ENCODE measurements around the gene PPM1N. TPM values are rescaled to one million over a fixed set of nuclear protein-coding genes. Genes with fewer than 3 reads are reported as not detected.

PPM1N gene
- total RNA-seq, 4 donors from 2014 or later = 1.5 to 1.7 TPM; not detected in 2

GRCh38 chr19:45547211-45547770 lies 49.0 kb downstream of the PPM1N start:
- DNase-seq = no peak
- no peaks in the 10 kb centered on the region for H3K36me3 ChIP-seq
- no peaks in the 10 kb centered on the region for H3K4me1 ChIP-seq
- TF ChIP-seq POLR2A (IDR thresholded peaks at IDR 0.05) (no peak), CTCF (IDR thresholded peaks at IDR 0.05) (no peak)
- H3K9me3 ChIP-seq = no peaks in the 10 kb centered on the region
- H3K4me3 ChIP-seq = no peak overlapping the region
- H3K27ac ChIP-seq = peak overlapping the region in 1 of 4 donors; percentile 52
- H3K27me3 ChIP-seq = no peaks in the 10 kb centered on the region

- H3K36me3 ChIP-seq = peaks cover 0 to 7% (median 0%) of the 10 kb centered on the region in 3 donors
- DNase-seq = peak in 2 of 3 donors; percentile 63 to 67
- no peak overlapping the region for H3K4me3 ChIP-seq
- TF ChIP-seq POLR2A (IDR thresholded peaks at IDR 0.05) (no peak), CTCF (IDR thresholded peaks at IDR 0.05) (no peak)
- peak overlapping the region in 1 of 4 donors; percentile 7 for H3K27ac ChIP-seq
- no peaks in the 10 kb centered on the region for H3K27me3 ChIP-seq
- no peaks in the 10 kb centered on the region for H3K9me3 ChIP-seq
- H3K4me1 ChIP-seq = no peaks in the 10 kb centered on the region
Observed at GRCh38 chr19:45547965-45548609, 49.8 kb downstream of the PPM1N start.

Other genes with a start within 250 kb of the PPM1N start
- 10 to 100 TPM in 3 of 4 donors, 1 to 10 TPM in 1; 8.1 to 63.5 (median 23.4) TPM for gene MARK4, start 247.2 kb upstream of the PPM1N start, total RNA-seq
- not detected for gene CKM, start 175.6 kb upstream of the PPM1N start, total RNA-seq
- gene KLC3, start 157.7 kb upstream of the PPM1N start, total RNA-seq = not detected
- 10 to 100 TPM; 12.3 to 23.9 (median 14.3) TPM for gene ERCC2, start 127.9 kb upstream of the PPM1N start, total RNA-seq
- 10 to 100 TPM; 16.5 to 53.9 (median 36.2) TPM for gene PPP1R13L, start 93.4 kb upstream of the PPM1N start, total RNA-seq
- gene POLR1G, start 91.8 kb upstream of the PPM1N start, total RNA-seq = 10 to 100 TPM in 1 of 4 donors, 1 to 10 TPM in 2, under 1 TPM in 1; 0.88 to 10.7 (median 2.5) TPM
- 10 to 100 TPM; 39.9 to 69.3 (median 52.5) TPM for gene ERCC1, start 74.5 kb upstream of the PPM1N start, total RNA-seq
- gene FOSB, start 30.4 kb upstream of the PPM1N start, total RNA-seq = 10 to 100 TPM in 2 of 4 donors, 1 to 10 TPM in 1, under 1 TPM in 1; 0.85 to 56.1 (median 9.6) TPM
- gene RTN2, start 1.4 kb upstream of the PPM1N start, total RNA-seq = 10 to 100 TPM in 1 of 4 donors, 1 to 10 TPM in 2, under 1 TPM in 1; 0.53 to 42.1 (median 4.3) TPM
- gene VASP, start 9.0 kb downstream of the PPM1N start, total RNA-seq = 100 to 1,000 TPM in 3 of 4 donors, 10 to 100 TPM in 1; 81.7 to 123 (median 112) TPM
- gene OPA3, start 86.4 kb downstream of the PPM1N start, total RNA-seq = 10 to 100 TPM in 3 of 4 donors, 1 to 10 TPM in 1; 5.0 to 26.6 (median 13.6) TPM
- 1 to 10 TPM in 2 of 4 donors, under 1 TPM in 2; 0.18 to 3.4 (median 1.7) TPM for gene GPR4, start 103.8 kb downstream of the PPM1N start, total RNA-seq
- 10 to 100 TPM; 17.5 to 60.2 (median 46.9) TPM for gene EML2, start 141.0 kb downstream of the PPM1N start, total RNA-seq
- 1 to 10 TPM in 3 of 4 donors, not detected in 1; 4.6 to 6.0 (median 5.6) TPM for gene GIPR, start 169.8 kb downstream of the PPM1N start, total RNA-seq
- gene SNRPD2, start 193.5 kb downstream of the PPM1N start, total RNA-seq = 10 to 100 TPM; 47.3 to 86.2 (median 67.3) TPM
- gene QPCTL, start 194.2 kb downstream of the PPM1N start, total RNA-seq = 10 to 100 TPM in 1 of 4 donors, 1 to 10 TPM in 3; 6.1 to 11.6 (median 7.4) TPM
- 10 to 100 TPM in 3 of 4 donors, 1 to 10 TPM in 1; 8.3 to 25.2 (median 19.7) TPM for gene FBXO46, start 232.5 kb downstream of the PPM1N start, total RNA-seq
- not detected for gene MEIOSIN, start 235.0 kb downstream of the PPM1N start, total RNA-seq

Measured in Peyer's patch (tissue), 4 donors.